GM10266 (cell line): ENCODE data around the gene NCKAP5.

Source experiments
- DNase-seq: peaks from one replicate; pipeline ENCODE4 v3.0.0; 2012; ENCODE audit errors: extremely low spot score
- CTCF ChIP-seq: IDR thresholded peaks from 2 replicates; pipeline ENCODE4 v1.5.1; 2012; ENCODE audit warnings: mild to moderate bottlenecking, low read depth; ENCODE audit not compliant: control insufficient read depth, insufficient read depth; ENCODE audit errors: missing control alignments

The NCKAP5 gene

GRCh38 chr2:133072837-133073694 lies 495.2 kb downstream of the NCKAP5 start:
- DNase-seq = no peak
- no peak for TF ChIP-seq CTCF

- no peak for DNase-seq
- TF ChIP-seq CTCF = no peak
Observed at GRCh38 chr2:133063775-133064174, 504.5 kb downstream of the NCKAP5 start.

- no peak for TF ChIP-seq CTCF
- DNase-seq = no peak
Observed at GRCh38 chr2:133062931-133063665, 505.2 kb downstream of the NCKAP5 start.

- no peak for DNase-seq
- TF ChIP-seq CTCF = no peak
Observed at GRCh38 chr2:133061874-133062593, 506.2 kb downstream of the NCKAP5 start.

- no peak for TF ChIP-seq CTCF
- no peak for DNase-seq
Observed at GRCh38 chr2:133054297-133054696, 514.0 kb downstream of the NCKAP5 start.

GRCh38 chr2:133053541-133053940 lies 514.7 kb downstream of the NCKAP5 start:
- no peak for DNase-seq

More at GRCh38 chr2:133053541-133053940, 514.7 kb downstream of the NCKAP5 start:
- no peak for TF ChIP-seq CTCF
